ENCODE results near the gene FBXO47.

- TF ChIP-seq CTCF (conservative IDR thresholded peaks at IDR 0.05): no peak
- no peak for TF ChIP-seq ZFX (IDR thresholded peaks at IDR 0.05)
Measured at GRCh38 chr17:38970128-38970527, 2.9 kb upstream of the FBXO47 start.
